Progenitor cell of endocrine pancreas (in vitro differentiated cells): ENCODE results near the gene FOCAD. TPM values are rescaled to one million over a fixed set of nuclear protein-coding genes. Genes with fewer than 3 reads are reported as not detected.

Experiments used
- DNase-seq: peaks from one replicate; pipeline ENCODE4 v3.0.0; 2021; ENCODE audit warnings: low spot score; ENCODE audit not compliant: unreplicated experiment
- H3K27ac Mint-ChIP-seq: 2 replicates; pipeline ENCODE4 v1.8.0; 2021; ENCODE audit warnings: mild to moderate bottlenecking, moderate library complexity, mixed read lengths
- H3K27me3 Mint-ChIP-seq: 2 replicates; pipeline ENCODE4 v1.8.0; 2021; ENCODE audit warnings: mixed read lengths
- H3K36me3 Mint-ChIP-seq: 2 replicates; pipeline ENCODE4 v1.8.0; 2022; ENCODE audit warnings: mixed read lengths; ENCODE audit not compliant: insufficient read depth
- H3K4me1 Mint-ChIP-seq: 2 replicates; pipeline ENCODE4 v1.8.0; 2021; ENCODE audit warnings: low read depth, mixed read lengths
- H3K4me3 Mint-ChIP-seq: 2 replicates; pipeline ENCODE4 v1.8.0; 2021; ENCODE audit warnings: low read depth, mild to moderate bottlenecking, moderate library complexity, mixed read lengths
- H3K9me3 Mint-ChIP-seq: 2 replicates; pipeline ENCODE4 v1.8.0; 2021; ENCODE audit warnings: low read depth, mixed read lengths
- CTCF ChIP-seq: fragments of 200-600 bp; sonication (generic); IDR thresholded peaks from one replicate; pipeline ENCODE4 v1.5.0; 2021; ENCODE audit warnings: antibody characterized with exemption, mild to moderate bottlenecking; ENCODE audit not compliant: unreplicated experiment
- total RNA-seq: library from RNA; stranded (reverse); gene quantifications from 2 replicates; pipeline ENCODE4 v1.2.1, GENCODE V29; 2021

Gene FOCAD
- total RNA-seq, 1 donor from 2014 or later: 68.2 TPM

GRCh38 chr9:20788526-20789451 lies 104.7 kb downstream of the FOCAD start:
- no peak for TF ChIP-seq CTCF
- peaks cover 19% of the 10 kb centered on the region for H3K36me3 Mint-ChIP-seq
- no peak for DNase-seq
- H3K27me3 Mint-ChIP-seq: no peaks in the 10 kb centered on the region
- no peaks in the 10 kb centered on the region for H3K9me3 Mint-ChIP-seq
- peaks cover 18% of the 10 kb centered on the region for H3K4me1 Mint-ChIP-seq
- H3K27ac Mint-ChIP-seq: no peak overlapping the region
- no peak overlapping the region for H3K4me3 Mint-ChIP-seq

GRCh38 chr9:20790721-20791120 lies 106.7 kb downstream of the FOCAD start:
- Mint-ChIP-seq H3K9me3 (no peaks in the 10 kb centered on the region), H3K4me3 (no peak overlapping the region), H3K27ac (peak overlapping the region; percentile 4), H3K27me3 (no peaks in the 10 kb centered on the region), H3K36me3 (peaks cover 19% of the 10 kb centered on the region), H3K4me1 (peaks cover 17% of the 10 kb centered on the region)
- DNase-seq: no peak
- TF ChIP-seq CTCF: no peak

- no peak for TF ChIP-seq CTCF
- peaks cover 21% of the 10 kb centered on the region for H3K36me3 Mint-ChIP-seq
- no peaks in the 10 kb centered on the region for H3K9me3 Mint-ChIP-seq
- H3K4me3 Mint-ChIP-seq: no peak overlapping the region
- no peak for DNase-seq
- H3K4me1 Mint-ChIP-seq: peaks cover 14% of the 10 kb centered on the region
- no peak overlapping the region for H3K27ac Mint-ChIP-seq
- H3K27me3 Mint-ChIP-seq: no peaks in the 10 kb centered on the region
Measured at GRCh38 chr9:20791682-20792081, 107.6 kb downstream of the FOCAD start.

GRCh38 chr9:20804489-20805250 lies 120.6 kb downstream of the FOCAD start:
- no peak for DNase-seq
- peaks cover 3% of the 10 kb centered on the region for H3K36me3 Mint-ChIP-seq
- H3K9me3 Mint-ChIP-seq: no peaks in the 10 kb centered on the region
- no peaks in the 10 kb centered on the region for H3K27me3 Mint-ChIP-seq
- no peaks in the 10 kb centered on the region for H3K4me1 Mint-ChIP-seq
- TF ChIP-seq CTCF: no peak
- H3K4me3 Mint-ChIP-seq: no peak overlapping the region
- H3K27ac Mint-ChIP-seq: no peak overlapping the region

- no peak overlapping the region for H3K27ac Mint-ChIP-seq
- H3K4me3 Mint-ChIP-seq: no peak overlapping the region
- no peaks in the 10 kb centered on the region for H3K27me3 Mint-ChIP-seq
- no peak for TF ChIP-seq CTCF
- H3K36me3 Mint-ChIP-seq: peaks cover 3% of the 10 kb centered on the region
- no peaks in the 10 kb centered on the region for H3K4me1 Mint-ChIP-seq
- no peak for DNase-seq
- no peaks in the 10 kb centered on the region for H3K9me3 Mint-ChIP-seq
Measured at GRCh38 chr9:20805766-20806165, 121.7 kb downstream of the FOCAD start.
